NCI-H2107 treated with DMSO at 0.1 percent for 48 hours (cell line): ENCODE data around the gene WDFY2.
A peak's percentile ranks its signal among the peaks of the same experiment; 100 is the strongest.
"Not testable (repeated sequence)": the region's sequence is repeated elsewhere in the genome, so short reads cannot be mapped to it uniquely, and the experiment has no call there.

Source experiments
- DNase-seq: peaks from one replicate; lab custom pipeline; 2025; ENCODE audit not compliant: unreplicated experiment; lab: John Stamatoyannopoulos, UW

Gene WDFY2

GRCh38 chr13:51663973-51664957 lies 80.0 kb downstream of the WDFY2 start:
- DNase-seq: no peak

- DNase-seq: no peak
These were observed 81.2 kb downstream of the WDFY2 start for GRCh38 chr13:51665456-51665855.

- peak; percentile 45 for DNase-seq
These were observed 82.1 kb downstream of the WDFY2 start for GRCh38 chr13:51666374-51666773.

GRCh38 chr13:51666839-51667238 lies 82.6 kb downstream of the WDFY2 start:
- DNase-seq: no peak

- DNase-seq: no peak
These were observed 84.4 kb downstream of the WDFY2 start for GRCh38 chr13:51668580-51669195.

GRCh38 chr13:51673165-51673564 lies 88.9 kb downstream of the WDFY2 start:
- no peak for DNase-seq

GRCh38 chr13:51674276-51674675 lies 90.0 kb downstream of the WDFY2 start:
- no peak for DNase-seq

GRCh38 chr13:51675385-51675784 lies 91.1 kb downstream of the WDFY2 start:
- DNase-seq: no peak

- no peak for DNase-seq
These were observed 91.6 kb downstream of the WDFY2 start for GRCh38 chr13:51675877-51676276.

- no peak for DNase-seq
These were observed 92.5 kb downstream of the WDFY2 start for GRCh38 chr13:51676739-51677138.

- no peak for DNase-seq
These were observed 94.2 kb downstream of the WDFY2 start for GRCh38 chr13:51678420-51678819.

- DNase-seq: no peak
These were observed 95.4 kb downstream of the WDFY2 start for GRCh38 chr13:51679616-51680015.

- DNase-seq: no peak
These were observed 96.9 kb downstream of the WDFY2 start for GRCh38 chr13:51681037-51681678.

GRCh38 chr13:51682686-51683085 lies 98.4 kb downstream of the WDFY2 start:
- no peak for DNase-seq

GRCh38 chr13:51683597-51683996 lies 99.3 kb downstream of the WDFY2 start:
- no peak for DNase-seq

- DNase-seq: no peak
These were observed 99.8 kb downstream of the WDFY2 start for GRCh38 chr13:51684076-51684475.

- no peak for DNase-seq
These were observed 103.9 kb downstream of the WDFY2 start for GRCh38 chr13:51687947-51688714.

GRCh38 chr13:51688937-51689662 lies 104.8 kb downstream of the WDFY2 start:
- no peak for DNase-seq

GRCh38 chr13:51689663-51689996 lies 105.4 kb downstream of the WDFY2 start:
- no peak for DNase-seq

GRCh38 chr13:51695677-51696076 lies 111.4 kb downstream of the WDFY2 start:
- DNase-seq: not testable (repeated sequence)
